HFFc6 (cell line): Measurements from ENCODE around the gene RHBDL3. TPM values are rescaled to one million over a fixed set of nuclear protein-coding genes. Genes with fewer than 3 reads are reported as not detected.
"Not testable (repeated sequence)": the region's sequence is repeated elsewhere in the genome, so short reads cannot be mapped to it uniquely, and the experiment has no call there.

Source experiments
- DNase-seq: peaks from one replicate; pipeline ENCODE4 v3.0.0-alpha.2; 2018
- H3K27ac Mint-ChIP-seq: 2 replicates; pipeline ENCODE4 v1.8.0; 2020; ENCODE audit warnings: mild to moderate bottlenecking, mixed read lengths
- H3K27me3 Mint-ChIP-seq: 2 replicates; pipeline ENCODE4 v1.8.0; 2021; ENCODE audit warnings: mild to moderate bottlenecking, moderate library complexity, mixed read lengths; ENCODE audit not compliant: insufficient read depth
- H3K36me3 Mint-ChIP-seq: 2 replicates; pipeline ENCODE4 v1.8.0; 2021; ENCODE audit warnings: low read depth, mixed read lengths
- H3K4me1 Mint-ChIP-seq: 2 replicates; pipeline ENCODE4 v1.8.0; 2020; ENCODE audit warnings: low read depth, mixed read lengths
- H3K4me3 Mint-ChIP-seq: 2 replicates; pipeline ENCODE4 v1.8.0; 2020; ENCODE audit warnings: mild to moderate bottlenecking, moderate library complexity, mixed read lengths
- H3K9me3 Mint-ChIP-seq: 2 replicates; pipeline ENCODE4 v1.8.0; 2020; ENCODE audit warnings: mild to moderate bottlenecking, mixed read lengths
- total RNA-seq, 6 experiments: library from RNA; stranded (reverse); fragmentation: NEBNext Ultra II Directional; extraction: Animal tissue kit (Norgen Biotek cat#: 25700); gene quantifications; 2 replicates in 1 of 6; 3 replicates in 5 of 6; pipeline ENCODE4 v1.2.3, GENCODE V29; 2021
- TF ChIP-seq, protein P1 (sequence below): fragments of 200-600 bp; sonication (generic); IDR thresholded peaks from 2 replicates; pipeline ENCODE4 v1.5.0; 2021; ENCODE audit warnings: antibody characterized with exemption, mild to moderate bottlenecking

RHBDL3 gene
- total RNA-seq, 6 experiments from 2014 or later = 0.07 TPM; not detected in 5

GRCh38 chr17:32261417-32261736 is 4.3 kb upstream of the RHBDL3 start:
- Mint-ChIP-seq H3K36me3 (no peaks in the 10 kb centered on the region), H3K4me1 (peaks cover 10% of the 10 kb centered on the region), H3K27ac (no peak overlapping the region), H3K27me3 (peaks cover 55% of the 10 kb centered on the region), H3K9me3 (no peaks in the 10 kb centered on the region), H3K4me3 (no peak overlapping the region)
- TF ChIP-seq, protein P1, sequence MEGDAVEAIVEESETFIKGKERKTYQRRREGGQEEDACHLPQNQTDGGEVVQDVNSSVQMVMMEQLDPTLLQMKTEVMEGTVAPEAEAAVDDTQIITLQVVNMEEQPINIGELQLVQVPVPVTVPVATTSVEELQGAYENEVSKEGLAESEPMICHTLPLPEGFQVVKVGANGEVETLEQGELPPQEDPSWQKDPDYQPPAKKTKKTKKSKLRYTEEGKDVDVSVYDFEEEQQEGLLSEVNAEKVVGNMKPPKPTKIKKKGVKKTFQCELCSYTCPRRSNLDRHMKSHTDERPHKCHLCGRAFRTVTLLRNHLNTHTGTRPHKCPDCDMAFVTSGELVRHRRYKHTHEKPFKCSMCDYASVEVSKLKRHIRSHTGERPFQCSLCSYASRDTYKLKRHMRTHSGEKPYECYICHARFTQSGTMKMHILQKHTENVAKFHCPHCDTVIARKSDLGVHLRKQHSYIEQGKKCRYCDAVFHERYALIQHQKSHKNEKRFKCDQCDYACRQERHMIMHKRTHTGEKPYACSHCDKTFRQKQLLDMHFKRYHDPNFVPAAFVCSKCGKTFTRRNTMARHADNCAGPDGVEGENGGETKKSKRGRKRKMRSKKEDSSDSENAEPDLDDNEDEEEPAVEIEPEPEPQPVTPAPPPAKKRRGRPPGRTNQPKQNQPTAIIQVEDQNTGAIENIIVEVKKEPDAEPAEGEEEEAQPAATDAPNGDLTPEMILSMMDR = no peak
- no peak for DNase-seq

DNA sequence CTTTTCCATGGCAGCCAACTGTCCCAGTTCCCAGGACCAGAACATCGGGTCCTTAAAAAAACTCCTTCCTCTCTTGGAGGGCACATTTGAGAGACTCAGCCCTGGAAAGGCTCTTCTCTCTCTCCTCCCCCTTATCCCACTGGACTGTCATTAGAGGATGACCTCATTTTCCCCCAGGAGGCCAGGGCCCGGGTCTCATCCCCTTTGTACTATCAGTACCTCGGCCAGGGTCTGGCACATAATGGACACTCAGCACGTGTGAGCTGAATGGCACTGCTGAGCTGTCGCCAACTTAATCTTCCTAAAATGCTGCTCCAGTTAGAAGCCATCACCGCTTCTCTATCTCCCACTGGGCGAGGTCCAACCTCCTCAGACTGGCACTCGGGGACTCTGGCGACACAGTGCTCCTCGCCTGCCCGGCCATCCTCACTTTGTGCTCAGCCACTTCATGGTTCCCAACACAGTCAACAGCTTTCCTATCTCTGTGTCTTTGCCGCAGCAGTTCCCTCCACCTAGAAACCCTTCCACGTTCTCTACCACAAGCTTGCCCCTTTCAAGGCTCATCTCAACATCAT is 3.6 kb upstream of the RHBDL3 start:
- TF ChIP-seq, protein P1 = no peak
- peaks cover 57% of the 10 kb centered on the region for H3K27me3 Mint-ChIP-seq
- H3K36me3 Mint-ChIP-seq = no peaks in the 10 kb centered on the region
- no peak overlapping the region for H3K27ac Mint-ChIP-seq
- H3K4me1 Mint-ChIP-seq = peaks cover 10% of the 10 kb centered on the region
- no peaks in the 10 kb centered on the region for H3K9me3 Mint-ChIP-seq
- DNase-seq = no peak
- H3K4me3 Mint-ChIP-seq = no peak overlapping the region

DNA sequence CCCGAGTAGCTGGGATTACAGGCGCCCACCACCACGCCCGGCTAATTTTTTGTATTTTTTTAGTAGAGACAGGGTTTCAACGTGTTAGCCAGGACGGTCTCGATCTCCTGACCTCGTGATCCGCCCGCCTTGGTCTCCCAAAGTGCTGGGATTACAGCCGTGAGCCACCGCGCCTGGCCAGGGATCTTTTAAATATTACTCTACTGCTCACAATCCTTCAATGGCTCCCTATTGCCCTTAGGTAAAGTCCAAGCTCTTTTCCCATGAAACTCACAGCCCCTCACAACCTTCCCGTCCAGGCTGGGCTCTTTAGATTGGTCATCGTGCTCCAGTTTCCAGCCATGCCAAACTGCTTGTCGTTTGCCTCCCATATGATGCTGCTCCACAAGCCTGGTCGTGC is 2.1 kb upstream of the RHBDL3 start:
- not testable (repeated sequence) for DNase-seq, H3K4me3 Mint-ChIP-seq, H3K36me3 Mint-ChIP-seq, H3K9me3 Mint-ChIP-seq, H3K27ac Mint-ChIP-seq
- H3K27me3 Mint-ChIP-seq = peaks cover 64% of the 10 kb centered on the region
- peaks cover 10% of the 10 kb centered on the region for H3K4me1 Mint-ChIP-seq

GRCh38 chr17:32264140-32264799 is 1.4 kb upstream of the RHBDL3 start:
- no peaks in the 10 kb centered on the region for H3K9me3 Mint-ChIP-seq
- H3K27ac Mint-ChIP-seq = no peak overlapping the region
- H3K4me3 Mint-ChIP-seq = 0 out of 2 replicates have a peak overlapping the region, but pooled peaks have one; percentile 13
- peaks cover 8% of the 10 kb centered on the region for H3K4me1 Mint-ChIP-seq
- H3K27me3 Mint-ChIP-seq = peaks cover 61% of the 10 kb centered on the region
- no peak for DNase-seq
- TF ChIP-seq, protein P1 = peak; percentile 44
- no peaks in the 10 kb centered on the region for H3K36me3 Mint-ChIP-seq

GRCh38 chr17:32264823-32265191 is 825 bp upstream of the RHBDL3 start:
- H3K36me3 Mint-ChIP-seq = no peaks in the 10 kb centered on the region
- no peak for DNase-seq
- H3K4me3 Mint-ChIP-seq = peak overlapping the region; percentile 70; the same call in 1 of the 2 replicates
- H3K27ac Mint-ChIP-seq = no peak overlapping the region
- no peaks in the 10 kb centered on the region for H3K9me3 Mint-ChIP-seq
- H3K4me1 Mint-ChIP-seq = peaks cover 3% of the 10 kb centered on the region
- peaks cover 61% of the 10 kb centered on the region for H3K27me3 Mint-ChIP-seq
- TF ChIP-seq, protein P1 = no peak

GRCh38 chr17:32266051-32266388 is 388 bp downstream of the RHBDL3 start:
- Mint-ChIP-seq H3K27ac (no peak overlapping the region), H3K27me3 (peaks cover 65% of the 10 kb centered on the region)

More at GRCh38 chr17:32266051-32266388, 388 bp downstream of the RHBDL3 start:
- no peak for DNase-seq
- Mint-ChIP-seq H3K4me3 (no peak overlapping the region), H3K4me1 (no peaks in the 10 kb centered on the region), H3K9me3 (no peaks in the 10 kb centered on the region), H3K36me3 (no peaks in the 10 kb centered on the region)
- TF ChIP-seq, protein P1 = no peak
